Bronchial epithelial cell (primary cell): ENCODE results near the gene RABL2B. TPM values are rescaled to one million over a fixed set of nuclear protein-coding genes. Genes with fewer than 3 reads are reported as not detected.

ENCODE experiments used
- DNase-seq: peaks from one replicate; pipeline ENCODE4 v3.0.0-alpha.2; 2010; ENCODE audit warnings: low read depth
- FAIRE-seq: peaks from 2 replicates; lab custom pipeline; 2011; peaks lifted over from hg19 to GRCh38; lab: Jason Lieb, UNC
- H3K27me3 ChIP-seq: 2 replicates; pipeline ENCODE4 v1.5.1; 2011; ENCODE audit warnings: low read length; ENCODE audit not compliant: control insufficient read depth, insufficient read depth
- H3K36me3 ChIP-seq: 2 replicates; pipeline ENCODE4 v1.5.1; 2011; ENCODE audit warnings: low read length; ENCODE audit not compliant: control insufficient read depth, insufficient read depth
- H3K4me3 ChIP-seq: 2 replicates; pipeline ENCODE4 v1.5.1; 2011; ENCODE audit warnings: mild to moderate bottlenecking, low read depth, low read length, control low read depth
- CTCF ChIP-seq: IDR thresholded peaks from 2 replicates; pipeline ENCODE4 v1.5.1; 2011; ENCODE audit warnings: mild to moderate bottlenecking, moderate library complexity, low read length, control low read depth, inconsistent platforms; ENCODE audit not compliant: insufficient read depth, severe bottlenecking
- total RNA-seq: library from RNA; depleted of rRNA; stranded (reverse); fragments of >200 nt; gene quantifications from 2 replicates; pipeline ENCODE4 v1.2.1, GENCODE V29; 2014

Gene RABL2B
- total RNA-seq, 1 donor from 2014 or later, result 4.5 TPM

- peaks cover 1% of the 10 kb centered on the region for H3K27me3 ChIP-seq
- no peak for FAIRE-seq
Measured at GRCh38 chr22:50725597-50725996, 57.8 kb downstream of the RABL2B start.

DNA sequence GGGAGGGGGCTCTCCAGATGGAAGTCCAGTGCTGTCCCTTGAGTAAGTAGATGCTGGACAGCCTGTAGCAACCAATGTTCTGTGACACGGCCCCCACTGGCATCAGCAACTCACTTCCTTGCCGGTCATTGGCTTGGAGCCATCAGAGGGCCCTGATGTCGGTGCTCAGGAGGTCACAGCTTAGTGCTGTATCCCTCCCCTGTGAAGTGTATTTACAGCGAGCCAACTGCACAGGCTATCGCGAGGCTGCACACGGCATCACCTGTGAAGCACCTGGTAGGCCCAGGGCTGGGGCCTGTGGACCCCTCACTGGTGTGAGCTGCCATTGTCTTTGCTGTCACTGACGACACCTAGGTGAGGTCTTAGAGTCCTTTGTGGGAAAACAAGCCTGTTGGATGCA, 58.8 kb downstream of the RABL2B start:
- peaks cover 6% of the 10 kb centered on the region for H3K36me3 ChIP-seq
- FAIRE-seq, result no peak
- TF ChIP-seq CTCF, result no peak

More at GRCh38 chr22:50725597-50725996, 57.8 kb downstream of the RABL2B start:
- TF ChIP-seq CTCF, result no peak
- H3K4me3 ChIP-seq, result no peak overlapping the region
- no peak for DNase-seq
- H3K36me3 ChIP-seq, result peaks cover 6% of the 10 kb centered on the region

GRCh38 chr22:50723991-50724390, 59.4 kb downstream of the RABL2B start:
- FAIRE-seq (peak; percentile 95), DNase-seq (no peak)
- Histone ChIP-seq H3K27me3 (peaks cover 1% of the 10 kb centered on the region), H3K36me3 (peaks cover 6% of the 10 kb centered on the region), H3K4me3 (no peak overlapping the region)
- TF ChIP-seq CTCF, result no peak

More for the DNA sequence above, 58.8 kb downstream of the RABL2B start:
- H3K27me3 ChIP-seq, result peaks cover 1% of the 10 kb centered on the region
- no peak overlapping the region for H3K4me3 ChIP-seq
- no peak for DNase-seq

DNA sequence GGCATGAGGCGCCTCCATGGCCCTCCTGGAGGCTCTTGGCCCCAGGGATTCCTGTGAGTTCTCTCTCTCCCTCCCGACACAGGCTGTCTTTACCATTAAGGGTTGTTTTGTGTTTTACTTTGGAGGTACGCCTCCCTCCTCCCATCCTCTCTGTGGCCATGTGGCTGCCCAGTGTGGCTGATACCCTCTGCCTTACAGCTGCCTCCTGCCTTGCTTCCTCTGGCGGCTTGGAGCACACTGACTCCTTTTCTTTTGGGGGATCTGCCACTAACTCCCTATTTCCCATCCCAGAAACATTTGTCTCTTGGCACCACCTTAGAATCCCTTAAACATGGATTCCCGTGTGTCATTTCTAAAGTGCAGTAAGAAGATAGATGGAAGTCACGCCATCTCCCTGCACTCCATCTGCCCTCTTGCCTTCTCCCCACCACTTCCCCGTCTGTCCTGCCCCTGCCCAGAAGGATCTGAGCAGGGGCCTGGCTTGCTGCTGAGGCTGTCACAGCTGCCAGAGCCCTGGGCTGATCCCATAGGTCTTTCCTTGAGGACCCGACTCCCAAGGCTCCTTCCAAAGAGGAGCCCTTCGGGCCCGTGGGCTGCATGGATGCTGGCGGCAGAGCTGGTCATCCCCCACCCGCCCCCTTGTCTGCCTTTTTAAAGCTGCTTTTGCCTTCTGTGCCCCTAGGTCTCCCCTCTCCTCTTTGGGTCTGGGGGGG, 60.6 kb downstream of the RABL2B start:
- FAIRE-seq (no peak), DNase-seq (no peak)
- no peak for TF ChIP-seq CTCF
- Histone ChIP-seq H3K36me3 (peaks cover 6% of the 10 kb centered on the region), H3K4me3 (no peak overlapping the region), H3K27me3 (peaks cover 1% of the 10 kb centered on the region)

DNA sequence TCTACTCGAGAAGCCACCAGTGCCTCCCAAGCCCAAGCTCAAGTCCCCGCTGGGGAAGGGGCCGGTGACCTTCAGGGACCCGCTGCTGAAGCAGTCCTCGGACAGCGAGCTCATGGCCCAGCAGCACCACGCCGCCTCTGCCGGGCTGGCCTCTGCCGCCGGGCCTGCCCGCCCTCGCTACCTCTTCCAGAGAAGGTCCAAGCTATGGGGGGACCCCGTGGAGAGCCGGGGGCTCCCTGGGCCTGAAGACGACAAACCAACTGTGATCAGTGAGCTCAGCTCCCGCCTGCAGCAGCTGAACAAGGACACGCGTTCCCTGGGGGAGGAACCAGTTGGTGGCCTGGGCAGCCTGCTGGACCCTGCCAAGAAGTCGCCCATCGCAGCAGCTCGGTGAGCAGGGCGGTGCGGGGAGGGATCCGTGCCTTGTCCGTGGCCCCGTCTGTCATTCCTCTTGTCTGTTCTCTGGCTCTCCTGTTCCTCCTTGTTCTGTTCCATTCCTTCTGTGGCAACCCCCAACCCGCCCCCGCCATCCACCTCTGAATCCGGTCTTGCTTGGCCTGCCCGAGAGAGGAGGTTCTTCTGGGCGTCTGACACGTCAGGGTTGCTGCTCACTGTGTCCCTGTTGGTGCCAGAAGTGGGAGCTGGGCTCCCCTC, 61.3 kb downstream of the RABL2B start:
- DNase-seq (no peak), FAIRE-seq (no peak)
- Histone ChIP-seq H3K4me3 (no peak overlapping the region), H3K36me3 (peaks cover 6% of the 10 kb centered on the region), H3K27me3 (peaks cover 1% of the 10 kb centered on the region)
- TF ChIP-seq CTCF, result no peak
